Measurements from ENCODE around the gene DLGAP3.
A peak's percentile ranks its signal among the peaks of the same experiment; 100 is the strongest.

Gene DLGAP3

DNA sequence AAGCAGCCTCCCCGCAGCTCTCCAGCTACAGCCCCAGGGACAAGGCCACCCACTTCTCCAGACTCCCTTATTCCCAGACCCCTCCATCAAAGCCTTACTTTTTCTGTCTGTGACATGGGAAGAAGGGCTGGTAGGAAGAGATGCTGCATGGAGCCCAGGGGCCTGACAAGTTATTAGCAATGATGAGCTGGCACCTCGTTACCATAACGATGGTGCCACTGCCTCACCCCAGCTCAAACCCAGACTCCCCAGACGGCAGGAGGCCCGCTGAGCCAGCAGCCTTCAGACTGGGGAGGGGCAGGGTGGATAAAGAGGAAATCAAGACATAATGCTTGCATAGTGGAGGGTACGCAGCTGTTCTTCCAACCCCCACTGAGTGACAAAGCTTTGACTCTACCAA is 3.3 kb downstream of the DLGAP3 start:
- peak overlapping the region; percentile 9; the same call in 1 of the 2 replicates for H3K27ac ChIP-seq
- H3K27me3 ChIP-seq (ENCODE audit: insufficient read depth, low read depth, severe bottlenecking) = no peaks in the 10 kb centered on the region
- H3K9me3 ChIP-seq (ENCODE audit: severe bottlenecking) = no peaks in the 10 kb centered on the region
- peak; percentile 35 for DNase-seq
- TF ChIP-seq, protein P1, sequence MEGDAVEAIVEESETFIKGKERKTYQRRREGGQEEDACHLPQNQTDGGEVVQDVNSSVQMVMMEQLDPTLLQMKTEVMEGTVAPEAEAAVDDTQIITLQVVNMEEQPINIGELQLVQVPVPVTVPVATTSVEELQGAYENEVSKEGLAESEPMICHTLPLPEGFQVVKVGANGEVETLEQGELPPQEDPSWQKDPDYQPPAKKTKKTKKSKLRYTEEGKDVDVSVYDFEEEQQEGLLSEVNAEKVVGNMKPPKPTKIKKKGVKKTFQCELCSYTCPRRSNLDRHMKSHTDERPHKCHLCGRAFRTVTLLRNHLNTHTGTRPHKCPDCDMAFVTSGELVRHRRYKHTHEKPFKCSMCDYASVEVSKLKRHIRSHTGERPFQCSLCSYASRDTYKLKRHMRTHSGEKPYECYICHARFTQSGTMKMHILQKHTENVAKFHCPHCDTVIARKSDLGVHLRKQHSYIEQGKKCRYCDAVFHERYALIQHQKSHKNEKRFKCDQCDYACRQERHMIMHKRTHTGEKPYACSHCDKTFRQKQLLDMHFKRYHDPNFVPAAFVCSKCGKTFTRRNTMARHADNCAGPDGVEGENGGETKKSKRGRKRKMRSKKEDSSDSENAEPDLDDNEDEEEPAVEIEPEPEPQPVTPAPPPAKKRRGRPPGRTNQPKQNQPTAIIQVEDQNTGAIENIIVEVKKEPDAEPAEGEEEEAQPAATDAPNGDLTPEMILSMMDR (IDR thresholded peaks at IDR 0.05; ENCODE audit: low read depth, low read length) = no peak
- H3K36me3 ChIP-seq = peaks cover 8% of the 10 kb centered on the region
- no peak overlapping the region for H3K4me3 ChIP-seq (ENCODE audit: low read depth, low read length)

DNA sequence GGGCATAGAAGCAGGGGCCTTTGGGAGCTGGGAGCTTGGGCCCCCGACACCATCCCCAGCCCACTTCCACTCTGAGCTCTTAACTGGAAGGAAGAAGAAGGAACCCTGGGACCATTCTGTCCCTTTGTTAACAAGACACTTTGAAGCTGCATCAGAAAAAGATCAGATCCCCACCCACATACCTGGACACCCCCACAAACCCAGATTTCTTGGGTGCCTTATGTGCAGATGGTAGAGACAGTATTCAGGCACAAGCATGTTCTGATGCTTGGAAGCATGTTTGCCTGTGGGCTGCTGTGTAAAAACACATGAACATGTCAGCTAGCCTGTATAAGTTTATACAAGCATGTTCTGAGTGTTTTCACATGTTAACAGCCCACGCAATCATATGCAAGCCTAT is 3.7 kb downstream of the DLGAP3 start:
- Histone ChIP-seq H3K36me3 (peaks cover 8% of the 10 kb centered on the region), H3K27ac (no peak overlapping the region), H3K4me3 (ENCODE audit: low read depth, low read length) (no peak overlapping the region), H3K9me3 (ENCODE audit: severe bottlenecking) (no peaks in the 10 kb centered on the region), H3K27me3 (ENCODE audit: insufficient read depth, low read depth, severe bottlenecking) (no peaks in the 10 kb centered on the region)
- DNase-seq = no peak
- TF ChIP-seq, protein P1 (IDR thresholded peaks at IDR 0.05; ENCODE audit: low read depth, low read length) = no peak

DNA sequence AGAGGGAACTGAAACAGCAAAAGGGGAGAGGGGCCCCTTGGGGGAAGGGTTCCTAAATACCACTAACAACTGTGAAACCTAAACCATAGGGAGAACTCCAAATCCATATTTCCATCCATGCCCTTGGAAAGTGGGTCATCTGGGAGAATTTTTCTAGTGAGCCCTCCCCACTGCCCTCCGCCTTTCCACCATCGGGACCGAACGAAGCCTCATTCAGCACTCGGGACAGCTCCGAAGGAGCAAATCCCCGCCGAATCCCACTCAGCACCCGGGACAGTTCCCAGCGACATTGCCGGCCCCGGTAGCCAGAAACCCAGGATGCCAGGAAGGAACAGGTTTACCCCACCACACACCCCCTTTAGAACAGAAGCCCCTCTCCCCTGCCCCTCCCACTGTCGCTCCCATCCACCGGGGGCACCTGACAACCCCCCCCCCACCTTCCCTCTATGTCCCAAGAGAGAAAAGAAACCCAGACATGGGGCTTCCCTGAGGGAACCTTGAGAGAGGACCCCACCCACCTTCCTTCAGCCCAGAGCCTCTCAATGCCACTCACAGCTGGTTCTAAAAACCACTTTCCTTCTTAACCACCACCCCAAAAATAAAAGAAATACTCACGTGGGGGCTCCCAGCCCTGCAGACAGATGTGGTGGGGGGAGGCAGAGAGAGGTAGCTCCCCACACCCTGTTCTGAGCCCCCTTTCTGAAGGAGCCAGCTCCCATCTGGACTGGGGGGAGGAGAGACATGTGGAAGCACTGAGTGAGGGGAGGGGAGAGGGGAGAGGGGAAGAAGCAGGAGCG is 4.5 kb downstream of the DLGAP3 start:
- no peak overlapping the region for H3K4me3 ChIP-seq (ENCODE audit: low read depth, low read length)
- no peaks in the 10 kb centered on the region for H3K9me3 ChIP-seq (ENCODE audit: severe bottlenecking)
- no peak overlapping the region for H3K27ac ChIP-seq
- H3K27me3 ChIP-seq (ENCODE audit: insufficient read depth, low read depth, severe bottlenecking) = no peaks in the 10 kb centered on the region
- no peak for DNase-seq
- peaks cover 8% of the 10 kb centered on the region for H3K36me3 ChIP-seq
- TF ChIP-seq, protein P1 (IDR thresholded peaks at IDR 0.05; ENCODE audit: low read depth, low read length) = no peak

DNA sequence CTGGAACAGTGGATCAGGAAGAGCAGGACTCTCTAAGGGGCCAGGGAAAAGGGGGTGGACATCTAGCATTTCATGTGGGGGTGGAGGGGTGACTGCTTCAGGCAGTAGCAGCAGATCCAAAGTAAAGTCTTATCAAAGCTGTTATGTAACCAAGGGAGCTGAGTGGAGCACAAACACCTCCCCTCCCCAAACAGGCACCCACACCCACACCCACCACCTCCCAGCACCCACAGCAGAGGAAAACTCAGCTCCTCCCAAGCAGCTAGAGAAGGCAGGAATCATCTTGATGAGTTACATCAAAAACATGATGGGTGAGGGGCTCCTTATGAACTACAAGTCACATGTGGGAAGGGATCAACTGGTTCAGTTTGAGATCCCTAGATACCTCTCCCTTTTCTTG is 6.0 kb downstream of the DLGAP3 start:
- no peak for DNase-seq
- H3K27ac ChIP-seq = no peak overlapping the region
- H3K4me3 ChIP-seq (ENCODE audit: low read depth, low read length) = no peak overlapping the region
- H3K36me3 ChIP-seq = peaks cover 8% of the 10 kb centered on the region
- TF ChIP-seq, protein P1 (IDR thresholded peaks at IDR 0.05; ENCODE audit: low read depth, low read length) = no peak
- H3K27me3 ChIP-seq (ENCODE audit: insufficient read depth, low read depth, severe bottlenecking) = no peaks in the 10 kb centered on the region
- H3K9me3 ChIP-seq (ENCODE audit: severe bottlenecking) = no peaks in the 10 kb centered on the region

DNA sequence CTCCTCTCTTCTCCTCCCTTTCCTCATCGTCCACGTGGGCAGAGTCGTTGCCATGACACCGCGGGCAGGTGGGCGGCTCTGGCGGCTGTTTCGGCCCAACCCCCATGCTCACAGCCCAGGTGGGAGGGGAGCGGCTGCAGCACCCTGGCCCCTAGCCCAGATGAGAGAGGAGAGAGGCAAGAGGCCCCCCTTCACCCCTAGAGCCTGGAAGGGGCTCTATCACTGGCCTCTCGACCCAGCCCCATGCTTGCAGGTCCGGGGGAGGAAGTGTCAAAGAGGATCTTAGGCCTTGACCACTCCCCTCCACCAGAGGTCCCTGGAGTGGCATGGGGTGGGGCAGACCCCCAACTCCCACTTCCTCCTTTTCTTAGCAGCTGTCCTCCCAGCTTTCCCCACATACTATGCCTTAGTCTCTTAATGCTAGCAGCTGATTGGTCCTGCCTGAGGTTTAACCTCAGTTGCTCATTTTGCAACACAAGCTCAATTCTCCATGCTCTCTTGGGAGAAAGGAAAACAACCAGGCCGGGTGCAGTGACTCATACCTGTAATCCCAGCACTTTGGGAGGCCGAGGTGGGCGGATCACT is 10.4 kb downstream of the DLGAP3 start:
- DNase-seq = peak; percentile 42
- Histone ChIP-seq H3K36me3 (no peaks in the 10 kb centered on the region; the same call in 1 of the 2 replicates), H3K9me3 (ENCODE audit: severe bottlenecking) (no peaks in the 10 kb centered on the region), H3K27ac (peak overlapping the region; percentile 52), H3K4me3 (ENCODE audit: low read depth, low read length) (no peak overlapping the region), H3K27me3 (ENCODE audit: insufficient read depth, low read depth, severe bottlenecking) (no peaks in the 10 kb centered on the region)
- TF ChIP-seq, protein P1 (IDR thresholded peaks at IDR 0.05; ENCODE audit: low read depth, low read length) = peak; percentile 45
